NCI-H2196 (cell line): ENCODE measurements around the gene ANXA3.
"Not testable (repeated sequence)": the region's sequence is repeated elsewhere in the genome, so short reads cannot be mapped to it uniquely, and the experiment has no call there.

Source experiments
- DNase-seq: peaks from one replicate; lab custom pipeline; 2025; ENCODE audit not compliant: unreplicated experiment; lab: John Stamatoyannopoulos, UW

ANXA3 gene

DNA sequence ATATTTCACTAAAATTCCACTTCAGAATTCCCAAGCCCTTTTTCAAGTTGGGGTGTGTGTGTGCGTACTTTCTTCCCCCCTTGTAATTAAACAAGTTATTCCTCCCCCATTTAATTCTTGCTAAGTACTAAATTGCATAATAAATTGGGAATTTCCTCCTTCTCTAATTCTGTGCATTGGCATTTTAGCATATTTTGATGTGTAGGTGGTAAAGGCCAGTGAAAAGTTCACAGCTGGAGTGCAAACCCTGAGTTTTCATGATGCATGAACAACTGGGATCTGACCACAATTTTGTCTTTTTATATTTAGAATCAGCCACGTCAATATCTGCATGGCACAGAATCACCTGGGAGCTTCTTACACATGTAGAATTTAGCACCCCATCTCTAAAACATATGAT, 18.5 kb downstream of the ANXA3 start:
- DNase-seq: no peak

DNA sequence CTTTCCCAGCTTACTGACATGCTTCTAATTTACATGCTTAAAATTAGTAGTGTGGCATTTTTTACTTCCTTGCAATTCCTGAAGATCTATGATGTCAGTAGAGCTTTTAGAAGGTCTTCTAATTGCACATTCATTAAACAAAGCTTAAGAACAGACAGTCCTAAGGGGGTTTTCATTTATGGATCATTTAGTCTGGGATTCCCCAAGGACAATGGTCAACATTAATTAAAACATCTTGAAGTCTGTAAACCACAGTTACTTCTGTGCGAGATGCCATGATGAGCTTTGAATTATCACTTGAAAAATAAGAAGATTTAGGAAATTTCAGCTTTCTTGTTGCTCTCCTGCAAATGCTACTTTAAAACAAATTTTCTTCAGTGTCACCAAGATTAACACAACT, 20.2 kb downstream of the ANXA3 start:
- no peak for DNase-seq

DNA sequence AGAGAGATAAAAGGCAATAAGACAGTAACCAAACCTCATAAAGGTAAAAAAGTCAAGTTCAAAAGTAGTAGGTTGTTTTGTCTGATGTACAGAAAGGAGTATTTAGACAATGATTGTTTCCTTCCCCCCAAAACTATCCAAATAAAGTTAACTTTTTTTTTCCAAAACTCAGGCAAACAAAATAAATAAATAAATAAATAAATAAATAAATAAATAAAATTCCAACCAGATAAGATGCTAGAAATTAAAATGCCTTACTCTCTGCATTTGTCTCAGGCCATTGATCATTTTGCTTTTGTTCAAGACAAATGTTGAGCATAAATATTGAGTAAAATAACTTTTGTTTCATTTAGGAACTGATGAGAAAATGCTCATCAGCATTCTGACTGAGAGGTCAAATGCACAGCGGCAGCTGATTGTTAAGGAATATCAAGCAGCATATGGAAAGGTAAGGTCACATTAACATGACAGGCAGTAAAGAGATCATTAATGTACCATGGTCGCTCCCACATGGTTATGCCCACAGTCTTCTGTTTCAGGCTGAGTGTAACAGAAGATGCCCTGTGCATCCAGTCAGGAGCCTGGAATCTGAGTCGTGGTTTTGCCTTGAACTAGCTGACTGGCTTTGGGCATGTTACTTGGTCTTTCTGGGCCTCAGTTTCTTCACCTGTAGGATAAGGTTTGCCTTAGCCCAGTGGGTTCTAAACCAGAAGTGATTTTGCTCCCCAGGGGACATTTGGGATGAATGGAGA, 27.3 kb downstream of the ANXA3 start:
- DNase-seq: no peak

DNA sequence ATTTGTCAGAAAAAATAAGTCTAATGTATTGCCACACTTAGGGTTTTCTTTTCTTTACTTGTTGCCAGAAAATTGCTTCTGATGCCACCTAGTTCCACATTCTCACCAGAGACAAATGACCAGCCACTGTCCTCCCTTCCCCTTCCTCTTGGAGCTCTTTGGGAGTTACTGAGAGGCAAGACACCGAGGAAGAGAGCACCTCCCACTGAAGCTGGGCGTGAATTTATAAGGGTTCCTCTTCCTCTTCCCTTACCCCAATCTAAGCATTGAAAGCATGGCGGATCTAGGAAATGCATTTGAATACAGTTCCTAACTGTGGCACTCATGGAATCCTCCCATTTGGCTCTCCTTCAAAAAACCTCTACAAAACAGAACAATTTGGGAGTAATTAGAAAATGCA, 30.0 kb downstream of the ANXA3 start:
- DNase-seq: no peak

DNA sequence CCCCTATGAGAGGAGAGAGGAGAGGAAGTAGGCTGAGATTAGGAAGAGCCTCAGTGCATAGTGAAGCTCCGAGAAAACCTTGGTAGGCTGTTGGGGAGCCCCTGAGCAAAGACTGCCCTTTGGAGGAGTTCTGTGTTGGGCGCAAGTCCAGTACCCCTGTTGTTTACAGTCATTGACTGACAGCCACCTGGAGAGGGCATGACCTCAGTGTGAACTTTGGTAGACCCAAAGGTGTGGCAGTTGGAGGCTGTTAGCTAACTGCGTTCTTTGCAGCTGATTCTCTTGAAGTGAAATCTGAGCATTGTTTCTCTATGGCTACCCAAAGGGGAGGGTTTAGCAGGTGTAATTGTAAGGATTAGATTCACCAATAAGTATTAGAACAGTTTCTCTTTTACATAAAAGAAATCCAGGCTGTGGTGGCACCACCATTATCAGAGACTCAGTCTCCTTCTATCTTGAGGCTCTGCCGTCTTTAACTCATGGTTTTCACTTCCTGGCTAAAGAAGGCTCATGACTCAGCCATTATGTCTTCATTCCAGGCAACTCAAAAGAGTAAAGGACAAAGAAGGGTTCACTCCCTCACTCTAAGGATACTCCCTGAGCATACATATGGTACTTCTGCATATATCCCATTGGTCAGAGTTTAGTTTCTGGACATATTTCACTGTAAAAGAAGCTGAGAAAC, 33.4 kb downstream of the ANXA3 start:
- DNase-seq: no peak

DNA sequence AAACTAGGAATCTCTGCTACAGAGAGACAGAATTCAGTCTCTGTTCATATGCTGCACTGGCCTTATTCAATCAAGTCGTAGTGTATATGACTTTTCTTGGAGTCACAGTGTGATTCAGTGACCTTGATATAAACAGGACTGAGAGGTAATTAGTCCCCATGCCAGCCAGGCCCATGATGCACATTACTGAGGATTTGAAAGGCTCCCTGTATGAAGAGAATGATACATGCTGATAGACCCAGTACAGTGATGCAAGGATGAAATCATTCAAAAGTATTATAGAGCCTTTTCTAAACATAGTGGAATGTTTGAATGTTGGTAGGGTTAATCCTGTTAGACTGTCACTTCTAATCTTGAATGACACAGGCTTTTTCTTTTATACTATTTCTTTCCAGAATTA, 34.1 kb downstream of the ANXA3 start:
- DNase-seq: no peak

DNA sequence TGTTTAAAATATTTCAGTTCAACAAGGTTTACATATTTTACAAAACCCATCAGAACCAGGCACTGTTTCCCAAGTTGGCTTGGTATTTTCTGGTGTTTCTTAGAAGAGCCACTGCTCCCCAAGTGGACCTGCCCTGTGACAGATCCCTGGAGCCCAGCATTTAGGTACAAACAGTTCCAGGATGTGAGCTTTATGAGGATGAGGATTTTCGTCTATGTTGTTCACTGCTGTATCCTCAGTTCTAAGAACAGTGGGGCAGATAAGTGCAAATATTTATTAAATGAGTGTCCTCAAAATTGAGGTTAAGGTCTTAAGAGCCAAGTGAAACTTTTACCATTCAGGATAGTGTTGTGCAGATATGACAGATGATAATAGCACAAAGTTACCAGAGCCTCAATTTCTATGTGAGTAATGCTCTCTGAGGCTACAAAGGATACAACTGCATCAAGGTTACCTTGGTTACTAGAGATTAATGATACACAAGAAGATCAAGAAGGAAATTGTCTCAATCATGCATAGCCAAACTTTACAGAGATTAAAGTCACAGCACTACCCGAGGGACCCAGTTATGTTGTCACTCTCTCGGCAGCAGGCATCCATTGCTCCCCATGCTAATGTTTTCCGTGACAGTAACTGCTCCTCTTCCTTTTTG, 37.5 kb downstream of the ANXA3 start:
- DNase-seq: no peak

DNA sequence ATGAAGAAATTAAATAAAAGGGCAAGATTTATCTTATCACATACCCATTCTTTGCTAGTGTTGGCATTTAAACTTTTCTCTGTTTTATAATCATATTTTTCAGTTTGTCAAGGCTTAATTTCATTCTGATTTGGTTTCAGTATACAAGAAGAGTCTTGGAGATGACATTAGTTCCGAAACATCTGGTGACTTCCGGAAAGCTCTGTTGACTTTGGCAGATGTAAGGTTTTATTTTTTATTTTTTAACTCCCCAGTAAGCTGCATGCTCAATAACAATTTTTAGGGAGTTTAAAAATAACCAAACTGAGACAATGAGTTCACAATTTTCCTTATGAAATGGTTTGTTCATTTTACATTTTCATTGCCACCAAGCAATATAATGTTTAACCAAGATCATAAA, 39.8 kb downstream of the ANXA3 start:
- no peak for DNase-seq

DNA sequence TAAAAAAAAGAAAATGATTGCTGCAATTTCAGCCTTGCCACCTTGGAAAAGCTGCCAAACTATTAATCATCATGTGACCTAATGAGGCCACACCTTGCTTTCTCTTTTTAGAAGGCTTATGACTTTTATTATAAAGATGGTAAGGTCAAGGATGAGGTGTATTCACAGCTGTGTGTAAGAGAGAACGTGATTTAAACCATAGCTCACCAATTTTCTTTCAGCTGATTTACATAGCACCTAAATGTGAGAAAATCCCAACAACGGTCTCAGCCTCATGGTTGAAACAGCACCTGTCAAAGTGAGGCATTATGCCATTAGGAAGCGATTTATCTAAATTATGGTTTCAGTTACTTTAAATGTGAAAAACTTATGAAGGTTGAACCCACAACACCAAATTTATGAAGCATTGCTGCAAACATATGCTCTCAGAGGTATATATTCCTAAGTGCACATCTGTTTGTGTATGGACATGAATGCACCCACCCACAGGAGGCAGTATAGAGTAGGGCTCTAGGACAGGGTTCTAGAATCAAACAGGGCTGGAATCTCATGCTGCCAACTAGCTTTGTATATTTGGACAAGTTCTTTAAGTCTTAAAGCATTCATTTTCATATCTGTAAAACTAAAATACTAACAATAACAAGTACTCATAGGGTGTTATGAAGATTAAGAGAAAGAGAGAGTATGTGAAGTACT, 40.7 kb downstream of the ANXA3 start:
- DNase-seq: no peak

DNA sequence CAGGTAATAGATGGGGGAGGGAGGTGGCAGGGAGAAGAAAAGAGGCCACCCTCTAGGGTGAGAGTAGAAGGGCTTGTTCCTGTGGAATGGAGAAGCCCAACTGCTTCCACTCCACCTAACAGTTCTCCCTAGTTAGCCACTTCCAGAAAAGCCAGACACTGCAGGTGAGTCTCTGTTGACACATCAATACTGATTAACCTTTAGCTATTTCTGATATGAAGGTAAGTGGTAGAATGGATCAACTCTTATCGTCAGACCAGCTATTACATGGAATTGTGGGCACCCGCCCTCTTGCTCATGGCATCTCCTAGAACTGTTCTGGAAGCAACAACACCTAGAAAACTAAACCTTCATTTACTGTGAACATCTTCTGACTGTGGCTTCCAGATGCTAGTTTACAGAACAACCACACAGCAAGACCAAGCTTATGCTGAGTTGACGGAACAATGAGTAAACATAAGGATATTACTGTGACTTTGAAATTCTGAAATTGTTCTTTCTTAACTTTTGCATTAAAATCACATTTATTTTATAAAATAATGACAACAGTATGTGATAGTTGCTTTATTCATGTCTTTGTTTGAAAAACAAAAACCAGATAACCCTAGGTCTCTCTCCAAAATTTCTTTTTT, 44.7 kb downstream of the ANXA3 start:
- no peak for DNase-seq

DNA sequence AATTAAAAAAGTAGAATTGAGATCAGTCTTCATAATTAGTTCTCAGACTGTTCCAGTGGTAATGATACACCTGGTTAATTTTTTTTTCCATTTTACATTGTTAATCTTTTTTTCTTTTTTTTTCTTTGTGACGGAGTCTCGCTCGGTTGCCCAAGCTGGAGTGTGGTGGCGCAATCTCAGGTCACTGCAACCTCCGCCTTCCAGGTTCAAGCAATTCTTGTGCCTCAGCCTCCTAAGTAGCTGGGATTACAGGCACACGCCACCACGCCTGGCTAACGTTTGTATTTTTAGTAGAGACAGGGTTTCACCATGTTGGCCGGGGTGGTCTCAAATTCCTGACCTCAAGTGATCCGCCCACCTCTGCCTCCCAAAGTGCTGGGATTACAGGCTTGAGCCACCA, 46.9 kb downstream of the ANXA3 start:
- DNase-seq: not testable (repeated sequence)

DNA sequence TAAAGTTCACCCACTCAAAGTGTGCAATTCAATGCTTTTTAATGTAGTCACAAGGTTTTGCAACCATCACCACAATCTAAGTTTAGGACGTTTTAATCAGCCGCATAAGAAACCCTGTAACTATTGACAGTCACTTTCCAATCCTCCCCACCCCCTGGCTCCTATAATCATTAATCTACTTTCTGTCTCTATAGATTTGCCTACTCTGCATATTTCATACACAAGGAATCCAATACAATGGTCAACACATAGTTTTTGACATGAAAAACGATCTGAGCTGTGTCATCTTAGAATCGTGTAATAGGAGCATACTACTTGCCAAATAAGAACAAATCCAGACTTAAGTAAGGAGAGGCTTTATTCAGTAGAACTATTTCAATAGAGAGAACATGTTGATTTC, 47.6 kb downstream of the ANXA3 start:
- no peak for DNase-seq

DNA sequence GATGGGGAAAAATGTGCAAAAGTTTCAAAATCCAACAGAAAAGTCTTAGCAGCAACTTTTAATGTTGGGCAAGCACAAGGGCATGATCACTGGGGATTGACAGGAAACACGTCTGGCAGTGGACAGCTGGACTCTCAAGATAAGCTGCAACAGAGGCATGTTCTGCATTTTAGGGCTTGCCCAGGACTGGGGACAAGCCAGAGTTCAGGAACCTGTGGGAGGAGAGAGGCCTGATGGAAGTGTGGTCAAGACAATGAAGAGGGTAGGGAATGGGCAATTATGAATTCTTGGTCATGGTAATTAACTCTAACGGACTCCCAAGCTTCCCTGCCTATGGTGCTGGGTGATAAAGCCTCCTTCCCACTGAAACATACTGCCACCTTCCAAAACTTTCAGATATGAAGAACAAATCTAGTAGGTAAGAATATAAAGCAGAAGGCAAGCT, 48.4 kb downstream of the ANXA3 start:
- DNase-seq: no peak

DNA sequence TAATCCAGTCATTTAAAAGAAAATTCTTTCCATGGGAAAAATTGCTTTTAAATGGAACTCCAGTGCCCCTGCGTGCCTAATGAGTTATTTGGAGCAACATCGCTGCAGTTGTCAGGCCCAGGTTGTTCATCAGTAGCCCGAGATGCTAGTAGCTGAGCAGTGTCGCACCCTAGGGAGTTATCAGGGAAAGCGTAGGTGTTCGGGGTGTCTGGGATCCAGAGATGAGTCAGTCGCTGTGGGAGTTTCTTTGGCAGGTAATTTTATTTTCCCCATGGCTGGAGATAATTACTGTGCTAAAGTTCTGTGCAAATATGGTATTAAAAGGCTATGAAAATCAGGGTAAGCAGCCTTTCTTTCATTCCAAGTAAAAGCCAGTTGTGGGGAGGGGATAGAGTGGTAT, 49.4 kb downstream of the ANXA3 start:
- no peak for DNase-seq

DNA sequence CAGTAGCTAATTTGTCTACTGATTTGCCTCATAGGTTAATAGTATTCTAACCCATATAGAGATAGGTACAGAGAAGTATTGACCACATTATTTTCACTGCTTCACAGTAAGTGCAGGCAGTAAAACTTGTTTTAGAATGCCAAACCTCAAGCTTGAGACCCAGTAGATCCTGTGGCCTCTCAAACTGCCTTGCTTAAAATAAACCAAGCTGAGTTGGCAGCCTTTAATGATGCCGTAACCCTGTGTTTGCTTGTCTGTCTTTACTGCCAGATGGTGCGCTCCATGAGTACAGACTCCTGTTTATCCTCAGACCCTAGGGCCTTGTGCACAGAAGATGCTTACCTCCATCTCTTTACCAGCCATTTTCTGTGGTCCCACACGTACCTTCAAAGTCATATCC, 50.8 kb downstream of the ANXA3 start:
- DNase-seq: no peak

DNA sequence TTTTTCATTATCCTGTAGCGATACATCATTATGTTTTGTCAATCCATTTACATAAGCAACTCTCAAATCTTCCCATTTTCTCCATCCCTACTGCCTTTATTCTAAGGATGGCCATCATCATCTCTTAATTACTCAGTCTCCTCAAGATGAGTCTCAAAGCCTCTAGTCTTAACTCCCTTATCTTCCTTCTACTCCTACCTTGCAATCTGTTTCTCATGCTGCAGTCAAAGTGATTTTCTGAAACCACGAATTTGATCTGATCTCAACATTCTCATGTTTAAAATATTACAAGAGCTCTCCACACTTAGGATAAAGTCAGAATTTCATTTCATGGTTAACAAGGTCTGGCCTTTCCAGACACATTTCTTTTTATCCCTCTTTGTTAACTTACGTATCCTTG, 51.8 kb downstream of the ANXA3 start:
- DNase-seq: no peak

DNA sequence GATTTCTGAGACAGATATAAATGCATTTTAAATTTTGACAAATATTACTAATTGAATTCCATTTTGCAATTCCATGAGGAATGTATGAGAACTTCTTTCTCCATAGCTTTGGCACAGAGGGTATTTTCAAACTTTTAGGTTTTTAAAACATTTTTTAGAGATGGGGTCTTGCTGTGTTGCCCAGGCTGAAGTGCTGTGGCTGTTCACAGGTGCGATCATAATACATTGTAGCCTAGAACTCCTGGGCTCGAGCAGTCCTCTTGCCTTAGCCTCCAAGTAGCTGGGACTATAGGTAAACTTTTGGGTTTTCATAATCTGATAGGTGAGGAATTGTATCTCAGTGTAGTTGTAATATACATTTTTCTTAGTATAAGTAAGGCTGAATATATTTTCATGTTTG, 53.4 kb downstream of the ANXA3 start:
- DNase-seq: no peak

DNA sequence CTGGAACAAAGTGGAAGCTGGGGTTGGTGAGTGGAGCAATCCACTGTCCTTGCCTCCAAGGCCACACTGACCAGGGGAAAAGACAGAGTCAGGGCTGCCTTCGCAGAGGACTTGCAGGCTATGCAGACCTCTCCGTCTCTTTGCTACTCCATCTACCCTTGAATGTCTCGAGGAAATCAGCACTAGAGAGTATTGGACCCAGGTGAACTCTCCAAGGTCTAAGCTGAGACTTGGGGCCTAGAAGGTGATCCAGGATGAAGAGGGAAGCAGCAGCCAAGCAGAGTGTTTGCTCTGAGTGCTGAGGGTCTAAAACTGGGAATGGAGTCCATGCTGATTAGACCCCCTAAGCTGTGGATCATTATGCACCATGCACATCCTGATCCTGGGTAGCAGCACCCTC, 54.5 kb downstream of the ANXA3 start:
- DNase-seq: no peak

DNA sequence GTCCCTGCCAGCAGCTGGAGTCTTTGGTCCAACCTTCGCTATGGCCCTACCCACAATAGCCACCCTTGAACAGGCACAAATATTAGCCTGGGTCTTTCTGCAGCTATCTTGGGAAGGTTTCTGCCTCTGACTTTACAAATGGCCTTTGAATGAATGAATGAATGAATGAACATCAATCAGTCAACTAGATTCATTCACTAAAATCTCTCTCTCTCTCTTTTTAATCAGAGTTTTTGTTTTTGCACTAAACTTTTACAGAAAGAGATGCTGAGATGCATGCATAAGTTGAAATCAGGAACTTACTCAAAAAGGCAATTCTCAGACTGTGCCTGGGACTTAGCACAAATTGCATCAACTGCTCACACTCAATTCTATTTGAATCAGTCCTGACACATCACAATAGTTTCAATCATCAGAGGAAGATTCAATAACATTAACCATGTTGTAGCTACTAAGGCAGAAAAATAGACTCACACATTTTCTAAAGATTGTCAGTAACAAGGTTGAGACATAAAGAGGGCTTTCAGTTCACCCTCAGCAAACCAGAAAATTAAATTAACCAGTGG, 55.0 kb downstream of the ANXA3 start:
- DNase-seq: no peak

DNA sequence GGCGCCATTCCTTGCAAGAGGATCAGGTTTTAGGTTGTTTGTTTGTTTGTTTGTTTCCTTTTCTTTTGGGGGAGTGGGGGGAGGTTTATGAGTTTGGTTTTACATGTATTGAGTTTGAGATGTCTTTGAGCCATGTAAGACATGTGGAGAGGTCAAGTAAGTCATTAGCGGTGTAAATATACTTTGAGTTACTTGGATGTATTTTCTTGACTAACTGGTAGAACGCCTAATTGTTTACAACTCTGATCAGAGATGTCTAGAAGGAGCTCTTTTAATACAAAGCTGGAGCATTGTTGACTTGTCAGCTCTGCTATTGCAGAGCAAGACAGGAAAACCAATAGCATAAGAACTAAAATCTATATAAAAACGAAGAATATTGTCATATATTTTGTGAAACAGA, 57.1 kb downstream of the ANXA3 start:
- DNase-seq: no peak

DNA sequence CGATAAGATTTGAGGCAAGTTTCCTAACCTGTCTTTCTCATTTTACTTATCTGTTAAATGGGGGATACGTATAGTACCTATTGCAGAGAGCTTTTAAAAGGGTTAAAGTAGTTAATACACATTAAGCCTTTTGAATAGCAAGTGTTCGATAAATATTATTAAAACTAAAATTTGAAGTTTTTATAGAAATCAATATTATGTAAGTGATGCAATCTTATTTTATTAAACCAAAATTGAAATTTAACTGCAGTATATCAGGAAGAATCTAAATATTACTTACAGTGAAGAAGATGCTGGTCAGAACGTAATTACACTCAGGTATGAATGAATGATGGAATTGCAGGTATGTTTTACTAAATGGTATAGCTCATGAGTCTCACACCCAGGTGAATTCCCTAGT, 58.0 kb downstream of the ANXA3 start:
- DNase-seq: no peak
